ENCODE data around the gene UGT1A5. TPM values are rescaled to one million over a fixed set of nuclear protein-coding genes. Genes with fewer than 3 reads are reported as not detected.

Gene UGT1A5
- total and polyA plus RNA-seq, 10 of the 15 experiments (the other 5 are each of a cell fraction or from before 2014, with no cell fraction given) = not detected

DNA sequence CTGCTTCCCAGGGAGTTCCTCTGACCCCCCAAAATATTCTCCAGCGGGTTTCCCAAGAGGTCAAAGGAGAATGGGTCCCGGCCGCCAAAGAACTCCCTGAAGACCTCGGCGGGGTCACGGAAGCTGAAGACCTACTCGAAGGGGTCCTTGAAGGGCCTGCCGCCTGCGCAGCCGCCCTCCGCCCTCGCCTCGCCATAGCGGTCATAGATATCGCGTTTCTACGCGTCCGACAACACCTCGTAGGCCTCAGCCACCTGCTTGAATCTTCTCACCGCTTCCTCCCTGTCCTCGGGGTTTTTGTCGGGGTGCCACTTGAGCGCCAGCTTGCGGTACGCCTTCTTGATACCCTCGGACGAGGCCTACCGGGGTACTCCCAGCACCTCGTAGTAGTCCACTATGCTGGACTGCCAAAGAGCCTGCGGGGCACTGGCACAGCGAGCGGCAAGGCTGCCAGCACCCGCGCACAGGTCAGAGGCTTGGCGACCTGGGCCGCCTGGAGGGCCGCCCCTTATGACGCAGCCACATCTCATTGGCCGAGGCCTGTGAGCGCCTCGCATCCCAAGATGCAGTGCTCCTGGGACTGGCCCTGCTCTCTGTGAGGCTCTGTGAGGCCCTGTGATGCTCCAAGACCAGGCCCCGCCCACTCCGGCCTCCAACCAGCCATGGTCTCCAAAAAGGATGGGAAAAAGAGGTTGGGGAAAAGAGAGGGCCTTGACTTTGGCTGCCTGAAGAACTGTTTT, 42.3 kb downstream of the UGT1A5 start:
- Histone ChIP-seq H3K4me3 (no peak overlapping the region), H3K79me2 (ENCODE audit: control insufficient read depth, insufficient read depth, low read length) (no peaks in the 10 kb centered on the region), H3K27me3 (replicated peaks in 1 of 2; ENCODE audit: control insufficient read depth in 2 of 2, insufficient read depth in 2 of 2, low read length in 1 of 2) (no peaks in the 10 kb centered on the region), H3K27ac (ENCODE audit: control insufficient read depth, insufficient read depth) (no peak overlapping the region), H3K36me3 (ENCODE audit: control insufficient read depth in 2 of 2, insufficient read depth in 2 of 2, low read length in 1 of 2) (no peaks in the 10 kb centered on the region), H3K9ac (ENCODE audit: control insufficient read depth, insufficient read depth, low read length) (no peak overlapping the region), H3K9me3 (replicated peaks; ENCODE audit: control insufficient read depth, insufficient read depth, low read length) (no peaks in the 10 kb centered on the region; the same call in 1 of the 3 replicates), H2AFZ (ENCODE audit: control insufficient read depth, low read depth, low read length) (no peak overlapping the region), H4K20me1 (ENCODE audit: control insufficient read depth, insufficient read depth) (no peaks in the 10 kb centered on the region), H3K4me1 (ENCODE audit: control insufficient read depth, insufficient read depth, low read length) (no peaks in the 10 kb centered on the region), H3K4me2 (ENCODE audit: control insufficient read depth, insufficient read depth) (no peak overlapping the region)
- ATAC-seq (no peak), FAIRE-seq (no peak), DNase-seq (ENCODE audit: low read depth, low spot score) (no peak)
- BruUV-seq (replicated peaks) = no TSS peak
- POLR2A ChIA-PET = no interaction called here
- intact Hi-C loops (cut with micrococcal nuclease; ENCODE audit: unreplicated experiment) (no loop called here), in situ Hi-C loops (cut with MboI) (no loop called here)
- CTCF ChIA-PET = no interaction called here
- SMC1A ChIA-PET (ENCODE audit: uncharacterized antibody, unreplicated experiment) = no interaction called here
- RAD21 ChIA-PET (ENCODE audit: unreplicated experiment) = no interaction called here
- no peak for TF ChIP-seq MEF2B (IDR thresholded peaks at IDR 0.05; ENCODE audit: partially characterized antibody, poor library complexity, severe bottlenecking)
- TF ChIP-seq SUZ12 (IDR thresholded peaks at IDR 0.05; ENCODE audit: unreplicated experiment) = no peak
- no peak for TF ChIP-seq RCOR1 (conservative IDR thresholded peaks at IDR 0.05; ENCODE audit: low read depth, low read length)
- no peak for TF ChIP-seq NRF1 (conservative IDR thresholded peaks at IDR 0.05; ENCODE audit: low read depth, low read length)
- no peak for TF ChIP-seq IKZF2 (IDR thresholded peaks at IDR 0.05)
- no peak for TF ChIP-seq HDAC2 (IDR thresholded peaks at IDR 0.05)
- no peak for TF ChIP-seq NFXL1 (IDR thresholded peaks at IDR 0.05; ENCODE audit: borderline replicate concordance)
- no peak for TF ChIP-seq GATAD2B (conservative IDR thresholded peaks at IDR 0.05; ENCODE audit: low read depth)
- WGBS (ENCODE audit: insufficient coverage, insufficient replicate concordance, low lambda C conversion rate, missing lambda C conversion rate) = 68% methylated on average over 42 of the region's 44 CpGs

Measured in GM12878 (cell line).